KMS-11 (cell line): ENCODE data around the gene ZNF800.

Experiments
- H2AFZ ChIP-seq: fragments of 200-600 bp; sonication (generic); 2 replicates; pipeline ENCODE4 v1.6.1; 2016; ENCODE audit warnings: antibody characterized with exemption, mixed run types, low read depth
- H3K27ac ChIP-seq: fragments of 200-600 bp; sonication (generic); 2 replicates; pipeline ENCODE4 v1.6.1; 2016; ENCODE audit warnings: mild to moderate bottlenecking, mixed run types
- H3K27me3 ChIP-seq: fragments of 200-600 bp; sonication (generic); 2 replicates; pipeline ENCODE4 v1.6.1; 2017; ENCODE audit warnings: mild to moderate bottlenecking, low read depth, mixed run types, moderate library complexity; ENCODE audit not compliant: insufficient read depth
- H3K36me3 ChIP-seq: fragments of 200-600 bp; sonication (generic); 2 replicates; pipeline ENCODE4 v1.6.1; 2017; ENCODE audit warnings: mild to moderate bottlenecking, mixed run types; ENCODE audit not compliant: insufficient read depth
- H3K4me1 ChIP-seq: fragments of 200-600 bp; sonication (generic); 2 replicates; pipeline ENCODE4 v1.6.1; 2016; ENCODE audit warnings: mild to moderate bottlenecking, low read depth, mixed run types; ENCODE audit not compliant: poor library complexity, severe bottlenecking
- H3K4me2 ChIP-seq: fragments of 200-600 bp; sonication (generic); 2 replicates; pipeline ENCODE4 v1.7.0; 2016; ENCODE audit warnings: mild to moderate bottlenecking, mixed run types
- H3K4me3 ChIP-seq: fragments of 200-600 bp; sonication (generic); IDR thresholded peaks from 2 replicates; pipeline ENCODE4 v1.6.1; 2017; ENCODE audit warnings: low read depth, low read length, mixed read lengths; ENCODE audit not compliant: insufficient read depth
- H3K79me2 ChIP-seq: fragments of 200-600 bp; sonication (generic); 2 replicates; pipeline ENCODE4 v1.6.1; 2016; ENCODE audit warnings: low read depth, mixed run types; ENCODE audit not compliant: insufficient read depth
- H3K9ac ChIP-seq: fragments of 200-600 bp; sonication (generic); 2 replicates; pipeline ENCODE4 v1.6.1; 2016; ENCODE audit warnings: mild to moderate bottlenecking, mixed run types
- H4K20me1 ChIP-seq: fragments of 200-600 bp; sonication (generic); 2 replicates; pipeline ENCODE4 v1.6.1; 2016; ENCODE audit warnings: mild to moderate bottlenecking, mixed run types; ENCODE audit not compliant: insufficient read depth
- TF ChIP-seq, protein P1 (sequence below): fragments of 200-600 bp; sonication (generic); conservative IDR thresholded peaks from 2 replicates; pipeline ENCODE4 v1.6.1; 2017; ENCODE audit warnings: low read depth, mild to moderate bottlenecking, antibody characterized with exemption, low read length, moderate library complexity, mixed read lengths

ZNF800 gene

GRCh38 chr7:127392566-127393367 lies at the start of gene ZNF800:
Gene ZNF800 (minus strand): TSS chr7:127392708. CDS start chr7:127391557, 1,151 bp downstream.
- Histone ChIP-seq H3K4me2 (peak within 1 kb of the TSS; percentile 77), H2AFZ (peak within 1 kb of the TSS; percentile 97), H3K27ac (peak within 1 kb of the TSS; percentile 88), H3K27me3 (no peaks in the 10 kb centered on the region), H3K4me1 (peaks cover 44% of the 10 kb centered on the region), H4K20me1 (no peaks in the 10 kb centered on the region), H3K9ac (peak within 1 kb of the TSS; percentile 96), H3K4me3 (peak within 1 kb of the TSS; percentile 76), H3K79me2 (peaks cover 38% of the 10 kb centered on the region), H3K36me3 (0 out of 2 replicates have a peak, but pooled peaks cover 4% of the 10 kb centered on the region)
- TF ChIP-seq, protein P1, sequence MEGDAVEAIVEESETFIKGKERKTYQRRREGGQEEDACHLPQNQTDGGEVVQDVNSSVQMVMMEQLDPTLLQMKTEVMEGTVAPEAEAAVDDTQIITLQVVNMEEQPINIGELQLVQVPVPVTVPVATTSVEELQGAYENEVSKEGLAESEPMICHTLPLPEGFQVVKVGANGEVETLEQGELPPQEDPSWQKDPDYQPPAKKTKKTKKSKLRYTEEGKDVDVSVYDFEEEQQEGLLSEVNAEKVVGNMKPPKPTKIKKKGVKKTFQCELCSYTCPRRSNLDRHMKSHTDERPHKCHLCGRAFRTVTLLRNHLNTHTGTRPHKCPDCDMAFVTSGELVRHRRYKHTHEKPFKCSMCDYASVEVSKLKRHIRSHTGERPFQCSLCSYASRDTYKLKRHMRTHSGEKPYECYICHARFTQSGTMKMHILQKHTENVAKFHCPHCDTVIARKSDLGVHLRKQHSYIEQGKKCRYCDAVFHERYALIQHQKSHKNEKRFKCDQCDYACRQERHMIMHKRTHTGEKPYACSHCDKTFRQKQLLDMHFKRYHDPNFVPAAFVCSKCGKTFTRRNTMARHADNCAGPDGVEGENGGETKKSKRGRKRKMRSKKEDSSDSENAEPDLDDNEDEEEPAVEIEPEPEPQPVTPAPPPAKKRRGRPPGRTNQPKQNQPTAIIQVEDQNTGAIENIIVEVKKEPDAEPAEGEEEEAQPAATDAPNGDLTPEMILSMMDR = no peak

DNA sequence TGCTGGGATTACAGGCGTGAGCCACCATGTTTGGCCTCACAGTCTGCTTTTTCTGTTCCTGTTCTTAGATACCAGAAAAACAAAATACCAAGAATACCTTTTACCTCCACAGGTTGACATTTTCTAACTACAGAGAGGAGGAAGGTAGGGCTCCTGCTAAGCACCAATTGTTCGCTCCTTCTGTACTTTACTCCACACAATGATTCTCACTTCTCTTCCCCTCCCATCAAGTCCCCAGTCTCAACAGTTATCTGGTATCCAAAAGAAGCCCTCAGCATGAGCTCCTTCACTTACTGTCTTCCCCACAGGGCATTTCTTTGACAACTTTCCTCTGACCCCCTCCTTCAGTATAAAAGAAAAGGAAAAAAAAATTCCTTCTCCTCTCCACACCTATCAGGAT lies 47.7 kb upstream of the ZNF800 start:
- H4K20me1 ChIP-seq = no peaks in the 10 kb centered on the region
- no peaks in the 10 kb centered on the region for H3K36me3 ChIP-seq
- no peak overlapping the region for H3K4me2 ChIP-seq
- TF ChIP-seq, protein P1 = no peak
- H3K4me3 ChIP-seq = no peak overlapping the region
- no peak overlapping the region for H3K27ac ChIP-seq
- no peaks in the 10 kb centered on the region for H3K79me2 ChIP-seq
- H3K4me1 ChIP-seq = no peaks in the 10 kb centered on the region
- no peak overlapping the region for H2AFZ ChIP-seq
- H3K9ac ChIP-seq = no peak overlapping the region
- H3K27me3 ChIP-seq = no peaks in the 10 kb centered on the region

DNA sequence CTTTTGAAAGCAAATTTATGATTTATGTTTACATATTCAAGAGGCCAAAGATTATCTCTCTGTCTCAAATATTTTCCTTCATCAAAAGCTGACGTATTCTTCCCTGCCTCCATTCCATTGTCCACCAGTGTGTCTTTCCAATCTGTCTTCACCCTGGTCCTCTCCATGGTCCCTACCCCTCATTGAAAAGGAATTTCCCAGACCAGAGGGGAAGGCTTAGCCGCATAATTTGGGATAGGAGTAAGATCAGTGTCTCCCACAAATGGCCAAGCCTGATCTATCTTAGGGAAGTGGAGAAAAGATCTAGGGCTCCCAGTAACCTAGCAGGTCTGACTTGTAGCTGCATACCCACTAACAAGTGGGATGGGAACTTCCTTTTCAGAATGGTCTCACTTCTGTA lies 46.3 kb upstream of the ZNF800 start:
- Histone ChIP-seq H3K36me3 (no peaks in the 10 kb centered on the region), H2AFZ (no peak overlapping the region), H3K4me2 (no peak overlapping the region), H4K20me1 (no peaks in the 10 kb centered on the region), H3K27ac (no peak overlapping the region), H3K79me2 (no peaks in the 10 kb centered on the region), H3K4me3 (no peak overlapping the region), H3K9ac (no peak overlapping the region), H3K27me3 (no peaks in the 10 kb centered on the region), H3K4me1 (no peaks in the 10 kb centered on the region)
- TF ChIP-seq, protein P1 = no peak

- Histone ChIP-seq H3K4me2 (no peak overlapping the region), H3K27ac (no peak overlapping the region), H4K20me1 (no peaks in the 10 kb centered on the region), H3K4me1 (no peaks in the 10 kb centered on the region), H2AFZ (no peak overlapping the region), H3K9ac (no peak overlapping the region), H3K79me2 (no peaks in the 10 kb centered on the region), H3K36me3 (no peaks in the 10 kb centered on the region), H3K4me3 (no peak overlapping the region), H3K27me3 (no peaks in the 10 kb centered on the region)
- TF ChIP-seq, protein P1 = no peak
These were observed 45.3 kb upstream of the ZNF800 start for GRCh38 chr7:127437837-127438236.
